Neural progenitor cell (in vitro differentiated cells): ENCODE measurements around the gene KIFBP.

ENCODE experiments used
- EZH2 ChIP-seq: fragments of 200-600 bp; sonication (generic); IDR thresholded peaks from 2 replicates; pipeline ENCODE4 v1.6.1; 2017; ENCODE audit warnings: antibody characterized with exemption, mild to moderate bottlenecking, moderate library complexity
- EZH2phosphoT487 ChIP-seq: fragments of 200-600 bp; sonication (generic); IDR thresholded peaks from 2 replicates; pipeline ENCODE4 v1.6.1; 2017; ENCODE audit warnings: antibody characterized with exemption
- TF ChIP-seq, protein P1 (sequence below): fragments of 200-600 bp; sonication (generic); IDR thresholded peaks from 2 replicates; pipeline ENCODE4 v1.5.1; 2017; ENCODE audit warnings: antibody characterized with exemption, mild to moderate bottlenecking

DNA sequence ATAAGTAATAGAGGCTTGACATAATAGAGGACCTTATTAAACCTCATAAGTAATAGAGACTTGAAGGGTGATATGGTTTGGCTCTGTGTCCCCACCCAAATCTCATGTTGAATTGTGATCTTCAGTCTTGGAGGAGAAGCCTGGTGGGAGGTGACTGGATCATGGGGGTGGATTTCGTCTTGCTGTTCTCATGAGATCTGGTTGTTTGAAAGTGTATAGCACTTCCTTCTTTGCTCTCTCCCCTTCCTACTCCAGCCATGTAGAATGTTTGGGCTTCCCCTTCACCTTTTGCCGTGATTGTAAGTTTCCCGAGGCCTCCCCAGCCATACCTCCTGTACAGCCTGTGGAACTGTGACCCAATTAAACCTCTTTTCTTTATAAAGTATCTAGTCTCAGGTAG, 8.6 kb downstream of the KIFBP start:
- TF ChIP-seq EZH2phosphoT487 (no peak), EZH2 (no peak)
- TF ChIP-seq, protein P1, sequence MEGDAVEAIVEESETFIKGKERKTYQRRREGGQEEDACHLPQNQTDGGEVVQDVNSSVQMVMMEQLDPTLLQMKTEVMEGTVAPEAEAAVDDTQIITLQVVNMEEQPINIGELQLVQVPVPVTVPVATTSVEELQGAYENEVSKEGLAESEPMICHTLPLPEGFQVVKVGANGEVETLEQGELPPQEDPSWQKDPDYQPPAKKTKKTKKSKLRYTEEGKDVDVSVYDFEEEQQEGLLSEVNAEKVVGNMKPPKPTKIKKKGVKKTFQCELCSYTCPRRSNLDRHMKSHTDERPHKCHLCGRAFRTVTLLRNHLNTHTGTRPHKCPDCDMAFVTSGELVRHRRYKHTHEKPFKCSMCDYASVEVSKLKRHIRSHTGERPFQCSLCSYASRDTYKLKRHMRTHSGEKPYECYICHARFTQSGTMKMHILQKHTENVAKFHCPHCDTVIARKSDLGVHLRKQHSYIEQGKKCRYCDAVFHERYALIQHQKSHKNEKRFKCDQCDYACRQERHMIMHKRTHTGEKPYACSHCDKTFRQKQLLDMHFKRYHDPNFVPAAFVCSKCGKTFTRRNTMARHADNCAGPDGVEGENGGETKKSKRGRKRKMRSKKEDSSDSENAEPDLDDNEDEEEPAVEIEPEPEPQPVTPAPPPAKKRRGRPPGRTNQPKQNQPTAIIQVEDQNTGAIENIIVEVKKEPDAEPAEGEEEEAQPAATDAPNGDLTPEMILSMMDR: no peak
